Kidney epithelial cell (primary cell): ENCODE data around the gene RIN3. TPM values are rescaled to one million over a fixed set of nuclear protein-coding genes. Genes with fewer than 3 reads are reported as not detected.

Experiments
- DNase-seq: peaks from one replicate; pipeline ENCODE4 v3.0.0-alpha.2; 2010; ENCODE audit warnings: low read depth
- H3K27me3 ChIP-seq: 2 replicates; pipeline ENCODE4 v1.6.0; 2011; ENCODE audit warnings: low read length; ENCODE audit not compliant: control insufficient read depth, insufficient read depth
- H3K36me3 ChIP-seq: 2 replicates; pipeline ENCODE4 v1.5.1; 2011; ENCODE audit warnings: low read length; ENCODE audit not compliant: control insufficient read depth, insufficient read depth
- H3K4me3 ChIP-seq: 2 replicates; pipeline ENCODE4 v1.5.1; 2011; ENCODE audit warnings: low read depth, mild to moderate bottlenecking, control low read depth, low read length
- CTCF ChIP-seq: IDR thresholded peaks from 2 replicates; pipeline ENCODE4 v1.5.1; 2011; ENCODE audit warnings: mild to moderate bottlenecking, moderate library complexity, low read length, control low read depth, inconsistent platforms; ENCODE audit not compliant: insufficient read depth, poor library complexity, severe bottlenecking
- total RNA-seq: library from RNA; depleted of rRNA; stranded (reverse); fragments of >200 nt; gene quantifications from 2 replicates; pipeline ENCODE4 v1.2.3, GENCODE V29; 2015

The RIN3 gene
- total RNA-seq, 1 donor from 2014 or later: 6.0 TPM

- TF ChIP-seq CTCF: no peak
- Histone ChIP-seq H3K4me3 (no peak overlapping the region), H3K36me3 (no peaks in the 10 kb centered on the region), H3K27me3 (no peaks in the 10 kb centered on the region)
- no peak for DNase-seq
These were observed 114.2 kb downstream of the RIN3 start for GRCh38 chr14:92627707-92628215.

DNA sequence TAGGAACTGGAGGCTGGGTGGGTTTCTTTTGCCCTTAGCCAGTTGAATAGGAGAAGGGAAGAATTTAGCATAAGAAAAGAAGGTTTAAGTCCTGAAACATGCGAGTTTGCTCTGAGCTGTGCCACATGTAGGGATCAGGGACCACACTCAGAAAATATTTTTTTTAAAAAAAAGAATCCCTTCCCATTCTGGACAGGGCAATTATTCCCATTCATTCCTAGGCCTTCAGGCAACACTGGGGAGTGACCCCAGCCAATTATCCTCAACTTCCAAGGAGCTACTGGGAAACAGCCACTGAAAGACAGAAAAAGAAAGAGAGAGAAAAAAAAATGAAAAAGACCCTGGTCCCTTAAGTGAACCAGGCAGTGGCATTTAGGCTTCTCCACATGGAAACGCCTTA lies 115.1 kb downstream of the RIN3 start:
- Histone ChIP-seq H3K27me3 (no peaks in the 10 kb centered on the region), H3K36me3 (no peaks in the 10 kb centered on the region), H3K4me3 (no peak overlapping the region)
- no peak for TF ChIP-seq CTCF
- DNase-seq: no peak

DNA sequence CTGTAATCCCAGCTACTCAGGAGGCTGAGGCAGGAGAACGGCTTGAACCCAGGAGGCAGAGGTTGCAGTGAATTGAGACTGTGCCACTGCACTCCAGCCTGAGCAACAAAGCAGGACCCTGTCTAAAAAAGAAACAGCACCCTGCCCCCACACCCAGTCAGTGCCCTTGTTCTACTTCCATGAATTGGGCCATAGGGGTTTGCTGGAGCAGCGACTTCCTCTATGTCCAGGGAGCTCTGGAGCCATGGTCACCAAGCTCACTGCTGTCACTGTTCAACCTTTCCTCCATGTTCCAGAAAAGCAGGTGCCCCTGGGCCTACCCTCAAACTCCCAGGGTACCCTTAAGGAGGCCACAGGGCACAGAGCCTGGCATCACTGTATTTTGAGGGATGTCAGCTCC lies 116.8 kb downstream of the RIN3 start:
- Histone ChIP-seq H3K27me3 (no peaks in the 10 kb centered on the region), H3K36me3 (no peaks in the 10 kb centered on the region), H3K4me3 (no peak overlapping the region)
- no peak for DNase-seq
- no peak for TF ChIP-seq CTCF

GRCh38 chr14:92631098-92631497 lies 117.5 kb downstream of the RIN3 start:
- Histone ChIP-seq H3K4me3 (no peak overlapping the region), H3K36me3 (no peaks in the 10 kb centered on the region), H3K27me3 (no peaks in the 10 kb centered on the region)
- no peak for TF ChIP-seq CTCF
- DNase-seq: no peak

- H3K27me3 ChIP-seq: no peaks in the 10 kb centered on the region
- TF ChIP-seq CTCF: no peak
- DNase-seq: no peak
- no peak overlapping the region for H3K4me3 ChIP-seq
- no peaks in the 10 kb centered on the region for H3K36me3 ChIP-seq
These were observed 119.1 kb downstream of the RIN3 start for GRCh38 chr14:92632546-92633273.

GRCh38 chr14:92633274-92633616 lies 119.7 kb downstream of the RIN3 start:
- Histone ChIP-seq H3K4me3 (no peak overlapping the region), H3K36me3 (no peaks in the 10 kb centered on the region), H3K27me3 (no peaks in the 10 kb centered on the region)
- TF ChIP-seq CTCF: no peak
- no peak for DNase-seq
